SK-N-SH treated with all-trans-retinoic acid at 6 μM for 48 hours (cell line): ENCODE measurements around the gene GPC3.
"Not testable (repeated sequence)": the region's sequence is repeated elsewhere in the genome, so short reads cannot be mapped to it uniquely, and the experiment has no call there.

Experiments
- ATAC-seq: fragments of 200-7000 bp; cut with Tn5 transposase; 3 replicates; pipeline ENCODE4 v1.9.1; 2020; ENCODE audit warnings: mild to moderate bottlenecking, moderate library complexity
- CSDC2 ChIP-seq: fragments of 250-450 bp; sonication (Bioruptor Pico); IDR thresholded peaks from 2 replicates; pipeline ENCODE4 v1.5.0; 2020; ENCODE audit warnings: mild to moderate bottlenecking, moderate library complexity
- CSRNP3 ChIP-seq: fragments of 250-450 bp; sonication (Bioruptor Pico); IDR thresholded peaks from 2 replicates; pipeline ENCODE4 v1.5.1; 2021; ENCODE audit warnings: mild to moderate bottlenecking, moderate library complexity
- ESRRG ChIP-seq: fragments of 250-450 bp; sonication (Bioruptor Pico); IDR thresholded peaks from 2 replicates; pipeline ENCODE4 v1.6.1; 2021; ENCODE audit warnings: mild to moderate bottlenecking
- GLIS3 ChIP-seq: fragments of 250-450 bp; sonication (Bioruptor Pico); IDR thresholded peaks from 2 replicates; pipeline ENCODE4 v1.5.0; 2020; ENCODE audit warnings: mild to moderate bottlenecking, moderate library complexity
- OSR1 ChIP-seq: fragments of 250-450 bp; sonication (Bioruptor Pico); IDR thresholded peaks from 2 replicates; pipeline ENCODE4 v1.8.0; 2022; ENCODE audit warnings: moderate library complexity, mild to moderate bottlenecking, inconsistent platforms
- PATZ1 ChIP-seq: fragments of 250-450 bp; sonication (Bioruptor Pico); IDR thresholded peaks from 2 replicates; pipeline ENCODE4 v1.8.0; 2020; ENCODE audit warnings: mild to moderate bottlenecking, moderate library complexity, borderline replicate concordance
- PPARA ChIP-seq: fragments of 250-450 bp; sonication (Bioruptor Pico); IDR thresholded peaks from 2 replicates; pipeline ENCODE4 v1.5.0; 2020; ENCODE audit warnings: mild to moderate bottlenecking, borderline replicate concordance
- RARB ChIP-seq: fragments of 250-450 bp; sonication (Bioruptor Pico); IDR thresholded peaks from 2 replicates; pipeline ENCODE4 v1.8.0; 2021; ENCODE audit warnings: mild to moderate bottlenecking, moderate library complexity
- SNAI2 ChIP-seq: fragments of 250-450 bp; sonication (Bioruptor Pico); IDR thresholded peaks from 2 replicates; pipeline ENCODE4 v1.5.0; 2020; ENCODE audit warnings: mild to moderate bottlenecking, moderate library complexity
- TCF4 ChIP-seq: fragments of 250-450 bp; sonication (Bioruptor Pico); IDR thresholded peaks from 2 replicates; pipeline ENCODE4 v1.8.0; 2021; ENCODE audit warnings: mild to moderate bottlenecking, moderate library complexity, borderline replicate concordance
- TSHZ2 ChIP-seq: fragments of 250-450 bp; sonication (Bioruptor Pico); IDR thresholded peaks from 2 replicates; pipeline ENCODE4 v1.5.0; 2020; ENCODE audit warnings: mild to moderate bottlenecking, moderate library complexity
- ZFP3 ChIP-seq: fragments of 250-450 bp; sonication (Bioruptor Pico); IDR thresholded peaks from 2 replicates; pipeline ENCODE4 v1.5.0; 2020; ENCODE audit warnings: mild to moderate bottlenecking, moderate library complexity
- ZFP30 ChIP-seq: fragments of 450-650 bp; formaldehyde crosslinking; IDR thresholded peaks from 2 replicates; pipeline ENCODE4 v1.5.0; 2022; ENCODE audit warnings: mild to moderate bottlenecking, moderate library complexity
- ZNF565 ChIP-seq: fragments of 450-650 bp; formaldehyde crosslinking; conservative IDR thresholded peaks from 2 replicates; pipeline ENCODE4 v1.5.0; 2020; ENCODE audit warnings: low read depth, mild to moderate bottlenecking, moderate library complexity
- ZNF70 ChIP-seq: fragments of 450-650 bp; formaldehyde crosslinking; IDR thresholded peaks from 2 replicates; pipeline ENCODE4 v1.5.0; 2020; ENCODE audit warnings: mild to moderate bottlenecking, moderate library complexity
- ZNF8 ChIP-seq: fragments of 450-650 bp; formaldehyde crosslinking; IDR thresholded peaks from 2 replicates; pipeline ENCODE4 v1.5.0; 2020; ENCODE audit warnings: mild to moderate bottlenecking, moderate library complexity
- TF ChIP-seq, protein P1 (sequence below): fragments of 250-450 bp; sonication (Bioruptor Pico); IDR thresholded peaks from 2 replicates; pipeline ENCODE4 v1.5.1; 2020; ENCODE audit warnings: low read depth, mild to moderate bottlenecking, moderate library complexity

The GPC3 gene

DNA sequence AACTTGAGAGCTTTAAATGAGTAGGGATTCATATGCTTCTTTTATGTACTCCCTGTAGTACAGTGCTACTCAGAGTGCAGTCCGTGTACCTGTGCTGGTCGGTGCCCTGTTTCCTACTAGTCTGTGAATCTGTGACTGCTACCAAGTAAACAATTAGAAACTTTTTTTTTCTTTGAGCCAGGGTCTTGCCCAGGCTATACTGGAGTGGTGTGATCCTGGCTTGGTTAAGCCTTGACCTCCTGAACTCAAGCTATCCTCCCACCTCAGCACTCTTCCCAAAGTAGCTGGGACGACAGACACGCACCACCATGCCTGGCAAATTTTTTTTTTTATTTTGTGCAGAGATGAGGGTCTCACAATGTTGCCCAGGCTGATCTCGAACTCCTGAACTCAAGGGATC lies 6.4 kb upstream of the GPC3 start:
- no peak for ATAC-seq
- no peak for TF ChIP-seq ZFP3
- TF ChIP-seq PATZ1 (CRISPR knock-in tag) = no peak
- TF ChIP-seq ESRRG (CRISPR knock-in tag) = no peak
- TF ChIP-seq ZFP30 (CRISPR knock-in tag) = no peak
- TF ChIP-seq TSHZ2 = no peak
- no peak for TF ChIP-seq CSRNP3
- TF ChIP-seq ZNF8 (CRISPR knock-in tag) = no peak
- no peak for TF ChIP-seq ZNF70

DNA sequence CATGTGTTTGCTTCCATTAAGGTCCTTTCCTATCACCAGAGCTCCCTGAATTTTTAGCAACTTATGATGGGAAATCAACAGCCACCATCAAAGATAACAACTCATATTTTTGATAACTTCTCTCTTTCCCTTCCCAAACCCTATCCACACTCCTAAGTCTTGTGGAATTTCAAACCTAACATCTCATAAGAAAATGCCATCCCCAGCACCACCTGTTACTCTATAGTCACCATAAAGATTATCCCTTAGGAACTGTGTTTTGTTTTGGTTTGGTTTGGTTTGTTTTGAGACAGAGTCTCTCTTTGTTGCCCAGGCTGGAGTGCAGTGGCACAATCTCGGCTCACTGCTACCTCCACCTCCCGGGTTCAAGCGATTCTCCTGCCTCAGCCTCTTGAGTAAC lies 5.7 kb upstream of the GPC3 start:
- ATAC-seq = not testable (repeated sequence)

GRCh38 chrX:133989993-133990392 lies 4.6 kb upstream of the GPC3 start:
- no peak for ATAC-seq
- TF ChIP-seq ZNF70 (no peak), TCF4 (CRISPR knock-in tag) (no peak), ZNF565 (no peak), GLIS3 (no peak), ZNF8 (CRISPR knock-in tag) (no peak), TSHZ2 (no peak)

- no peak for TF ChIP-seq CSDC2 (CRISPR knock-in tag)
- TF ChIP-seq ZFP3 = no peak
- no peak for TF ChIP-seq TSHZ2
- TF ChIP-seq, protein P1, sequence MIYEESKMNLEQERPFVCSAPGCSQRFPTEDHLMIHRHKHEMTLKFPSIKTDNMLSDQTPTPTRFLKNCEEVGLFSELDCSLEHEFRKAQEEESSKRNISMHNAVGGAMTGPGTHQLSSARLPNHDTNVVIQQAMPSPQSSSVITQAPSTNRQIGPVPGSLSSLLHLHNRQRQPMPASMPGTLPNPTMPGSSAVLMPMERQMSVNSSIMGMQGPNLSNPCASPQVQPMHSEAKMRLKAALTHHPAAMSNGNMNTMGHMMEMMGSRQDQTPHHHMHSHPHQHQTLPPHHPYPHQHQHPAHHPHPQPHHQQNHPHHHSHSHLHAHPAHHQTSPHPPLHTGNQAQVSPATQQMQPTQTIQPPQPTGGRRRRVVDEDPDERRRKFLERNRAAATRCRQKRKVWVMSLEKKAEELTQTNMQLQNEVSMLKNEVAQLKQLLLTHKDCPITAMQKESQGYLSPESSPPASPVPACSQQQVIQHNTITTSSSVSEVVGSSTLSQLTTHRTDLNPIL = no peak
- no peak for TF ChIP-seq ZNF8 (CRISPR knock-in tag)
- TF ChIP-seq PPARA (CRISPR knock-in tag) = no peak
- TF ChIP-seq ZNF70 = no peak
- no peak for TF ChIP-seq RARB (CRISPR knock-in tag)
- no peak for TF ChIP-seq GLIS3
- TF ChIP-seq SNAI2 (CRISPR knock-in tag) = no peak
- no peak for TF ChIP-seq OSR1 (CRISPR knock-in tag)
- no peak for ATAC-seq
These were observed 4.1 kb upstream of the GPC3 start for GRCh38 chrX:133989490-133989889.
